Inferior parietal cortex (tissue), 1 donor: ENCODE results near the gene NSFL1C.
"Not testable (repeated sequence)": the region's sequence is repeated elsewhere in the genome, so short reads cannot be mapped to it uniquely, and the experiment has no call there.

Experiments
- DNase-seq: peaks from one replicate; pipeline ENCODE4 v3.0.0-alpha.2; 2016; ENCODE audit errors: extremely low spot score

The NSFL1C gene

GRCh38 chr20:1466211-1467081 is at the start of gene NSFL1C:
Gene NSFL1C (minus strand): TSS chr20:1466849. CDS start chr20:1466824, 25 bp downstream.
- peak; percentile 92 for DNase-seq

GRCh38 chr20:1513801-1514200 is 47.2 kb upstream of the NSFL1C start:
- no peak for DNase-seq

- peak; percentile 69 for DNase-seq
These were observed 42.6 kb upstream of the NSFL1C start for GRCh38 chr20:1509237-1509636.

GRCh38 chr20:1508574-1508973 is 41.9 kb upstream of the NSFL1C start:
- no peak for DNase-seq

GRCh38 chr20:1507276-1507675 is 40.6 kb upstream of the NSFL1C start:
- no peak for DNase-seq

GRCh38 chr20:1505871-1506270 is 39.2 kb upstream of the NSFL1C start:
- DNase-seq: no peak

- no peak for DNase-seq
These were observed 38.7 kb upstream of the NSFL1C start for GRCh38 chr20:1505361-1505760.

- peak; percentile 73 for DNase-seq
These were observed 37.0 kb upstream of the NSFL1C start for GRCh38 chr20:1503564-1504227.

- DNase-seq: no peak
These were observed 33.8 kb upstream of the NSFL1C start for GRCh38 chr20:1500496-1500895.

GRCh38 chr20:1499528-1500420 is 33.1 kb upstream of the NSFL1C start:
- DNase-seq: no peak

GRCh38 chr20:1497371-1497770 is 30.7 kb upstream of the NSFL1C start:
- not testable (repeated sequence) for DNase-seq

- no peak for DNase-seq
These were observed 30.3 kb upstream of the NSFL1C start for GRCh38 chr20:1496930-1497329.

GRCh38 chr20:1494436-1494835 is 27.8 kb upstream of the NSFL1C start:
- no peak for DNase-seq

GRCh38 chr20:1493536-1493935 is 26.9 kb upstream of the NSFL1C start:
- DNase-seq: no peak

GRCh38 chr20:1491860-1492642 is 25.4 kb upstream of the NSFL1C start:
- DNase-seq: no peak

- DNase-seq: no peak
These were observed 24.7 kb upstream of the NSFL1C start, which contains the start of gene SIRPB2 for GRCh38 chr20:1491281-1491840. Gene SIRPB2 (minus strand): TSS chr20:1491420. CDS start chr20:1491359, 61 bp downstream.

- DNase-seq: no peak
These were observed 24.1 kb upstream of the NSFL1C start for GRCh38 chr20:1490643-1491195.

- no peak for DNase-seq
These were observed 23.3 kb upstream of the NSFL1C start for GRCh38 chr20:1489764-1490436.

GRCh38 chr20:1489325-1489724 is 22.7 kb upstream of the NSFL1C start:
- DNase-seq: no peak

- no peak for DNase-seq
These were observed 19.9 kb upstream of the NSFL1C start for GRCh38 chr20:1486566-1486965.
